ENCODE results near the gene ZFP92.
A peak's percentile ranks its signal among the peaks of the same experiment; 100 is the strongest.

DNA sequence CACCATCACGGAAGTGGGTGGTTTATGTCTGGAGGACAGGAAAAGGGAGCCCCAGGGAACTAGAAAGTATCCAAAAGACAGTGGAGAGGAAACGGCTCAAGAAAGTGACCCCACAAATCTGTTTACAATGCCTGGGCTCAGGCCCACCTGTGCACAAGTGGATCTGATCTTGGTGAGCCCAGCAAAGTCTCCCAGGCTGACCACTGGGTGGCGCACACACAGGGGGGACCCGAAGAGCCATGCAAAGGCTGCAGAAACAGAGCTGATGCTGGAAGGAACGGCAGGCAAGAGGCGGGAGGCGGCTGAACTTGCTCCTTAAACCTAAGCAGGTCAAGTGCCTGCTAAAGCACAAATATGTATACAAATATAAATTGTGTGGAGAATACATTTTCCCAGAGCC, 49.6 kb downstream of the ZFP92 start:
- TF ChIP-seq, protein P1, sequence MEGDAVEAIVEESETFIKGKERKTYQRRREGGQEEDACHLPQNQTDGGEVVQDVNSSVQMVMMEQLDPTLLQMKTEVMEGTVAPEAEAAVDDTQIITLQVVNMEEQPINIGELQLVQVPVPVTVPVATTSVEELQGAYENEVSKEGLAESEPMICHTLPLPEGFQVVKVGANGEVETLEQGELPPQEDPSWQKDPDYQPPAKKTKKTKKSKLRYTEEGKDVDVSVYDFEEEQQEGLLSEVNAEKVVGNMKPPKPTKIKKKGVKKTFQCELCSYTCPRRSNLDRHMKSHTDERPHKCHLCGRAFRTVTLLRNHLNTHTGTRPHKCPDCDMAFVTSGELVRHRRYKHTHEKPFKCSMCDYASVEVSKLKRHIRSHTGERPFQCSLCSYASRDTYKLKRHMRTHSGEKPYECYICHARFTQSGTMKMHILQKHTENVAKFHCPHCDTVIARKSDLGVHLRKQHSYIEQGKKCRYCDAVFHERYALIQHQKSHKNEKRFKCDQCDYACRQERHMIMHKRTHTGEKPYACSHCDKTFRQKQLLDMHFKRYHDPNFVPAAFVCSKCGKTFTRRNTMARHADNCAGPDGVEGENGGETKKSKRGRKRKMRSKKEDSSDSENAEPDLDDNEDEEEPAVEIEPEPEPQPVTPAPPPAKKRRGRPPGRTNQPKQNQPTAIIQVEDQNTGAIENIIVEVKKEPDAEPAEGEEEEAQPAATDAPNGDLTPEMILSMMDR (conservative IDR thresholded peaks at IDR 0.05) = peak; percentile 80
- no peak for TF ChIP-seq ZFX (IDR thresholded peaks at IDR 0.05)

Data from C4-2B (cell line).